WTC11 (cell line): Measurements from ENCODE around the gene CTTNBP2NL.

Experiments
- CTCF ChIP-seq: fragments of 200-600 bp; IDR thresholded peaks from 2 replicates; pipeline ENCODE4 v1.8.0; 2022; ENCODE audit warnings: antibody characterized with exemption
- ZNF416 ChIP-seq: fragments of 250-450 bp; sonication (Bioruptor Pico); IDR thresholded peaks from 2 replicates; pipeline ENCODE4 v1.9.0; 2021; ENCODE audit warnings: mild to moderate bottlenecking, inconsistent platforms
- ZNF671 ChIP-seq: fragments of 250-450 bp; sonication (Bioruptor Pico); IDR thresholded peaks from 2 replicates; pipeline ENCODE4 v1.8.0; 2021; ENCODE audit warnings: mild to moderate bottlenecking

GRCh38 chr1:112472142-112472541, 76.1 kb downstream of the CTTNBP2NL start:
- no peak for TF ChIP-seq CTCF
- TF ChIP-seq ZNF416 (CRISPR knock-in tag) = no peak
- no peak for TF ChIP-seq ZNF671
